MCF 10A (cell line): ENCODE data around the gene DACH1. TPM values are rescaled to one million over a fixed set of nuclear protein-coding genes. Genes with fewer than 3 reads are reported as not detected.

ENCODE experiments used
- BruUV-seq: library from RNA; stranded (reverse); fragments of 400-500 nt; replicated peaks from 2 replicates; lab custom pipeline; 2021; lab: Mats Ljungman, UMichigan
- CTCF ChIA-PET: fragments of 300-600 bp; sonication (Branson Sonifier 250); formaldehyde crosslinking; extraction: SDS; loops from one replicate; lab custom pipeline; 2021; ENCODE audit warnings: antibody characterized with exemption, inconsistent platforms; lab: Yijun Ruan, JAX
- POLR2A ChIA-PET: fragments of 300-600, 350-650 bp; sonication (Branson Sonifier 250); formaldehyde crosslinking; extraction: SDS; loops from one replicate; lab custom pipeline; 2020; ENCODE audit warnings: antibody characterized with exemption, inconsistent platforms; lab: Yijun Ruan, JAX
- DNase-seq: peaks from one replicate; pipeline ENCODE4 v3.0.0-alpha.2; 2018; ENCODE audit not compliant: unreplicated experiment
- H3K27ac Mint-ChIP-seq: one replicate; pipeline ENCODE4 v1.8.0; 2022; ENCODE audit warnings: mild to moderate bottlenecking, low read depth, mixed read lengths; ENCODE audit not compliant: unreplicated experiment
- H3K27me3 Mint-ChIP-seq: one replicate; pipeline ENCODE4 v1.8.0; 2022; ENCODE audit warnings: mixed read lengths; ENCODE audit not compliant: insufficient read depth, unreplicated experiment
- H3K36me3 Mint-ChIP-seq: one replicate; pipeline ENCODE4 v1.8.0; 2022; ENCODE audit warnings: mild to moderate bottlenecking, moderate library complexity, mixed read lengths; ENCODE audit not compliant: insufficient read depth, unreplicated experiment
- H3K4me1 Mint-ChIP-seq: one replicate; pipeline ENCODE4 v1.8.0; 2022; ENCODE audit warnings: mixed read lengths; ENCODE audit not compliant: insufficient read depth, unreplicated experiment
- H3K4me3 Mint-ChIP-seq: one replicate; pipeline ENCODE4 v1.8.0; 2022; ENCODE audit warnings: mild to moderate bottlenecking, moderate library complexity, mixed read lengths; ENCODE audit not compliant: unreplicated experiment
- H3K9me3 Mint-ChIP-seq: one replicate; pipeline ENCODE4 v1.8.0; 2022; ENCODE audit warnings: mixed read lengths; ENCODE audit not compliant: unreplicated experiment
- intact Hi-C: fragments of 100-400 bp; cut with micrococcal nuclease; formaldehyde crosslinking; loops from 2 replicates; pipeline ENCODE4 v1.14.1; 2022
- total RNA-seq: library from RNA; stranded (reverse); gene quantifications from 2 replicates; pipeline ENCODE4 v1.2.3, GENCODE V29; 2022
- TF ChIP-seq, protein P1 (sequence below): fragments of 200-600 bp; IDR thresholded peaks from one replicate; pipeline ENCODE4 v1.8.0; 2022; ENCODE audit warnings: antibody characterized with exemption, mild to moderate bottlenecking; ENCODE audit not compliant: unreplicated experiment

The DACH1 gene
- total RNA-seq, 1 experiment from 2014 or later = not detected

DNA sequence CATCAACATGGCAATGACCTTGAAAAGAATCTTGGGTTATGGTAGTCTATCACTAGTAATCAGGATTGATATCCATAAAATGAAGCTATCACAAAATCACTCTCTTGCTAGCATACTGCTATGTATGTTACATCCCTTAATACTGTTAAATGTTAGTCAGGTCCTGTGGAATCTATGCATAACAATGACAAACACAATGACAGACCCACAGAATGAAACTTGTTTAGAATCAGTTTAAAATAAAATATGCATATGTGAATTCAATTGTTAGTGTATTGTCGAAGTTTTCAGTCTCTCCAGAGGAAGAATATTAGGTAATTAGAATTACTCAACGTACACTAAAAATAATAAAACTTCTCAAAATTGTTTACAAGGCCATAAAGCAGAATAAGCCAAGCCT lies 137.6 kb downstream of the DACH1 start:
- POLR2A ChIA-PET = no interaction called here
- intact Hi-C loops = no loop called here
- H3K36me3 Mint-ChIP-seq = no peaks in the 10 kb centered on the region
- BruUV-seq = no TSS peak
- DNase-seq = no peak
- TF ChIP-seq, protein P1, sequence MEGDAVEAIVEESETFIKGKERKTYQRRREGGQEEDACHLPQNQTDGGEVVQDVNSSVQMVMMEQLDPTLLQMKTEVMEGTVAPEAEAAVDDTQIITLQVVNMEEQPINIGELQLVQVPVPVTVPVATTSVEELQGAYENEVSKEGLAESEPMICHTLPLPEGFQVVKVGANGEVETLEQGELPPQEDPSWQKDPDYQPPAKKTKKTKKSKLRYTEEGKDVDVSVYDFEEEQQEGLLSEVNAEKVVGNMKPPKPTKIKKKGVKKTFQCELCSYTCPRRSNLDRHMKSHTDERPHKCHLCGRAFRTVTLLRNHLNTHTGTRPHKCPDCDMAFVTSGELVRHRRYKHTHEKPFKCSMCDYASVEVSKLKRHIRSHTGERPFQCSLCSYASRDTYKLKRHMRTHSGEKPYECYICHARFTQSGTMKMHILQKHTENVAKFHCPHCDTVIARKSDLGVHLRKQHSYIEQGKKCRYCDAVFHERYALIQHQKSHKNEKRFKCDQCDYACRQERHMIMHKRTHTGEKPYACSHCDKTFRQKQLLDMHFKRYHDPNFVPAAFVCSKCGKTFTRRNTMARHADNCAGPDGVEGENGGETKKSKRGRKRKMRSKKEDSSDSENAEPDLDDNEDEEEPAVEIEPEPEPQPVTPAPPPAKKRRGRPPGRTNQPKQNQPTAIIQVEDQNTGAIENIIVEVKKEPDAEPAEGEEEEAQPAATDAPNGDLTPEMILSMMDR = no peak
- H3K9me3 Mint-ChIP-seq = no peaks in the 10 kb centered on the region
- H3K27me3 Mint-ChIP-seq = peaks cover 35% of the 10 kb centered on the region
- H3K4me3 Mint-ChIP-seq = no peak overlapping the region
- no peak overlapping the region for H3K27ac Mint-ChIP-seq
- H3K4me1 Mint-ChIP-seq = no peaks in the 10 kb centered on the region
- CTCF ChIA-PET = no interaction called here

- no peak for DNase-seq
- Mint-ChIP-seq H3K4me3 (no peak overlapping the region), H3K27ac (no peak overlapping the region), H3K9me3 (no peaks in the 10 kb centered on the region), H3K4me1 (no peaks in the 10 kb centered on the region), H3K27me3 (peaks cover 42% of the 10 kb centered on the region), H3K36me3 (no peaks in the 10 kb centered on the region)
- BruUV-seq = no TSS peak
- ChIA-PET CTCF (interaction anchor here (0.6 kb wide), 1 partner anchor 74 kb away, joined by 3 read pairs; no protein-coding TSS in a partner anchor), POLR2A (no interaction called here)
- TF ChIP-seq, protein P1 = no peak
- intact Hi-C loops = no loop called here
These were observed 139.3 kb downstream of the DACH1 start for GRCh38 chr13:71727662-71728061.

DNA sequence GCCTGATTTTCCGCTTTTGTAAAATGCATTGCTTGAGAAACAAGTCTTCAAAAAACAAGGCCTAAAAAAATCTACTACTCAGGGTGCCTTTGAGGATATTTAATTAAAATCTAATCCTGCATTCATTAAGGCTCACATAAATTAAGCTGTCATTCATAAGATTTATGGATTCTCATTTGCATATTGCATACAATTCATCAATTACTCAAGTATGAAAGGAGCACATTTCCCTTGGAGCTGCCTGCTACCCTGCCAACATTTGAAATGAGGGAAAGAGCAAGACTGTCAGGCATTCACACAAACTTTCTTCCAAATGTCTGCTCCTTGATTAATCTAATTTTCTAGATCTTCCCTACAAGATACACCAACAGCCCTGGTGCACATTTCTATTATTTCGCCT lies 140.0 kb downstream of the DACH1 start:
- no peak overlapping the region for H3K4me3 Mint-ChIP-seq
- TF ChIP-seq, protein P1 = no peak
- POLR2A ChIA-PET = no interaction called here
- intact Hi-C loops = no loop called here
- H3K27me3 Mint-ChIP-seq = peaks cover 48% of the 10 kb centered on the region
- H3K9me3 Mint-ChIP-seq = no peaks in the 10 kb centered on the region
- CTCF ChIA-PET = no interaction called here
- BruUV-seq = no TSS peak
- no peaks in the 10 kb centered on the region for H3K36me3 Mint-ChIP-seq
- H3K27ac Mint-ChIP-seq = no peak overlapping the region
- no peaks in the 10 kb centered on the region for H3K4me1 Mint-ChIP-seq
- no peak for DNase-seq

- no peak overlapping the region for H3K4me3 Mint-ChIP-seq
- ChIA-PET CTCF (interaction anchor here (0.5 kb wide), 1 partner anchor 1239 kb away, joined by 3 read pairs; no protein-coding TSS in a partner anchor), POLR2A (no interaction called here)
- BruUV-seq = no TSS peak
- H3K27me3 Mint-ChIP-seq = peaks cover 53% of the 10 kb centered on the region
- H3K36me3 Mint-ChIP-seq = no peaks in the 10 kb centered on the region
- TF ChIP-seq, protein P1 = no peak
- DNase-seq = no peak
- intact Hi-C loops = no loop called here
- H3K27ac Mint-ChIP-seq = no peak overlapping the region
- no peaks in the 10 kb centered on the region for H3K9me3 Mint-ChIP-seq
- no peaks in the 10 kb centered on the region for H3K4me1 Mint-ChIP-seq
These were observed 144.8 kb downstream of the DACH1 start for GRCh38 chr13:71722206-71722605.
